Measurements from ENCODE around the gene RHOF.

Gene RHOF

DNA sequence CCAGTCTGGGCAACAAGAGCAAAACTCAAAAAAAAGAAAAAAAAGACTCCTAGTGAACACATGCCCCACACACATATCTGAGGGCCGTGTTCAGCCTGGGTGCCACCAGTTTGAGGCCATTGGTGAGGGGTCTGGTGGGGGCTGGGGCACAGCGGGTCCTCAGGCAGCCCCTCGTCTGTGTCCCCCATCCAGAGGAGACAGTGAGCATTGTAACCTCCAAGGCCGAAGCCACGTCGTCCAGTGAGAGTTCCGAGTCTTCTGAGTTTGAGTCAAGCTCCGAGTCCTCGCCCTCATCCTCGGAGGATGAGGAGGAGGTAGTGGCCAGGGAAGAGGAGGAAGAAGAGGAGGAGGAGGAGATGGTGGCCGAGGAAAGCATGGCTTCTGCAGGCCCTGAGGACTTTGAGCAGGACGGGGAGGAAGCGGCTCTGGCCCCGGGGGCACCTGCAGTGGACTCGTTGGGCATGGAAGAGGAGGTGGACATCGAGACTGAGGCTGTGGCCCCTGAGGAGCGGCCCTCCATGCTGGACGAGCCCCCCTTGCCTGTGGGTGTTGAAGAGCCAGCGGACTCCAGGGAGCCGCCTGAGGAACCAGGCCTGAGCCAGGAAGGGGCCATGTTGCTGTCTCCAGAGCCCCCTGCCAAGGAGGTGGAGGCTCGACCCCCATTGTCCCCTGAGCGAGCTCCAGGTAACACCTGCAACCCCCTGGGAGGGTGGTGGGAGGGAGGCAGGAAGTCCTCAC, 25.9 kb upstream of the RHOF start:
- no peak for DNase-seq (ENCODE audit: low read depth)

DNA sequence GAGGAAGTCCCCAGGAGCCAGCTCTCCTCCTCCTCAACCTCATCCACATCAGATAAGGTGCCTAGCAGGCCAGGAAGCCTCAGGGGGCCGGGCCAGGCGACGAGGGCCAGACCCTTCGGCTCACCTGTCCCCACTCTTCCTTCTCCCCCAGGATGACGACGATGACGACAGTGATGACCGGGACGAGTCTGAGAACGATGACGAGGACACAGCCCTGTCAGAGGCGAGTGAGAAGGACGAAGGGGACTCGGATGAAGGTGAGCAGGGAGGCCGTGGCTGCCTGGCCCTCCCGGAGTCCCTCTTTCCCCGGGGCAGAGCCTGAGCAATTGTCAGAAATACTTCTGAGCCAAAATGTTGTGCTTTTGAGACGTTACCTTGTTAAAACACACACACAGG, 24.2 kb upstream of the RHOF start:
- DNase-seq (ENCODE audit: low read depth), result no peak

DNA sequence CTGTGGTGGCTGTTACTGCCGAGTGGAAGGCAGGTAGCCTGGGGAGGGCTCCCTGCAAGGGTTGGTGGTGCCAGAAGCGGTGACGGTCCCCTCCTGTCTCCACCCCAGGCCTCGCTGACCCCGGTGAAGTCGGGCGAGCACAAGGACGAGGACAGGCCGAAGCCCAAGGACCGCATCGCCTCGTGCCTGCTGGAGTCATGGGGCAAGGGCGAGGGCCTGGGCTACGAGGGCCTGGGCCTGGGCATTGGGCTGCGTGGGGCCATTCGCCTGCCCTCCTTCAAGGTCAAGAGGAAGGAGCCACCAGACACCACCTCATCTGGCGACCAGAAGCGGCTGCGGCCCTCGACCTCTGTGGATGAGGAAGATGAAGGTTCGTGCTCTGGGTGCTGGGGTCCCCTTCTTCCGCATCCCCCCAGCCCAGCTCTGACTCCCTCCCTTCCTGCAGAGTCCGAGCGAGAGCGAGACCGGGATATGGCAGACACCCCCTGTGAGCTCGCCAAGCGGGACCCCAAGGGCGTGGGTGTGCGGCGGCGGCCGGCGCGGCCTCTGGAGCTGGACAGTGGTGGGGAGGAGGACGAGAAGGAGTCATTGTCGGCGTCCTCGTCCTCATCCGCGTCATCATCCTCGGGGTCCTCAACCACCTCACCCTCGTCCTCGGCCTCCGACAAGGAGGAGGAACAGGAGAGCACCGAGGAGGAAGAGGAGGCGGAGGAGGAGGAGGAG, 23.6 kb upstream of the RHOF start:
- no peak for DNase-seq (ENCODE audit: low read depth)

DNA sequence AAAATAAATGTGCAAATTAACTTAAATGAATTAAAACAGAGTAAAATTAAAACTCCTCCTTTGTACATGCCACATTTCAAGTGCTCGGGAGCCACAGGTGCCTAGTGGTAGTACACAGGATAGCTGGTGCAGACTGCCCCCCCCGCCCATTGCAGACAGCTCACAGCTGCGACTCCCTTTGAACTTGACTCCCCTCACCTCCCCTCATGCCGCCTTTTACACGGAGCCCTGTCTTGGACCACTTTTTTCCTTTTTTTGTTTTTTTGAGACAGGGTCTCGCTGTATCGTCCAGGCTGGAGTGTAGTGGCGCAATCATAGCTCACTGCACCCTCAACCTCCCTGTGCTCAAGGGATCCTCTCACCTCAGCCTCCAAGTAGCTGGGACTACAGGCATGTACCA, 21.8 kb upstream of the RHOF start:
- no peak for DNase-seq (ENCODE audit: low read depth)

DNA sequence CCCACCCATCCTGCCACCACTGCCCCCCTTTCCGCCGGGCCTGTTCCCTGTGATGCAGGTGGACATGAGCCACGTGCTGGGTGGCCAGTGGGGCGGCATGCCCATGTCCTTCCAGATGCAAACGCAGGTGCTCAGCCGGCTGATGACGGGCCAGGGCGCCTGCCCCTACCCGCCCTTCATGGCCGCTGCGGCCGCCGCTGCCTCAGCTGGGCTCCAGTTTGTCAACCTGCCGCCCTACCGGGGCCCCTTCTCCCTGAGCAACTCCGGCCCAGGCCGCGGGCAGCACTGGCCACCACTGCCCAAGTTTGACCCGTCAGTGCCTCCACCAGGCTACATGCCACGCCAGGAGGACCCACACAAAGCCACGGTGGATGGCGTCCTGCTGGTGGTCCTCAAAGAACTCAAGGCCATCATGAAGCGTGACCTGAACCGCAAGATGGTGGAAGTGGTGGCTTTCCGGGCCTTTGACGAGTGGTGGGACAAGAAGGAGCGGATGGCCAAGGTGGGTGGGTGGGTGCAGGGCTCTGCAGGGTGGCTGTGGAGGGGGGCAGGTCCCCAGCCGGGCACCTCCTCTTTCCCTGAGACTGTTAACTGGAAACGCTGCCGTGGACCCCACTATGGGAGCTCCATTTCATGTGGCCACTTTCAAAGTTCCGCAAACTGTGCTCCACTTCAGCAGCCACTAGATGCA, 21.1 kb upstream of the RHOF start:
- DNase-seq (ENCODE audit: low read depth), result no peak

DNA sequence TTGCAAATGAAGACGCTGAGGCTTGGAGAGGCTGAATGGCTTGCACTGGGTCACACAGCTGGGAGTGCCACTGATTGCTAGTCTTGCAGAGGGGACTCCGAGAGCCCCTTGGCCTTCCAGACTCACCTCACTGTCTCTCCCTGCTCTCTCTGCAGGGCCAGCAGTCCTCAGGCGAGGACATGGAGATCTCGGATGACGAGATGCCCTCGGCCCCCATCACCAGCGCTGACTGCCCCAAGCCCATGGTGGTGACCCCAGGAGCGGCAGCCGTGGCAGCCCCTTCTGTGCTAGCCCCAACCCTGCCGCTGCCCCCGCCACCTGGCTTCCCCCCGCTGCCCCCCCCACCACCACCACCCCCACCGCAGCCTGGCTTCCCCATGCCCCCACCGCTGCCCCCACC, 20.5 kb upstream of the RHOF start:
- no peak for DNase-seq (ENCODE audit: low read depth)

DNA sequence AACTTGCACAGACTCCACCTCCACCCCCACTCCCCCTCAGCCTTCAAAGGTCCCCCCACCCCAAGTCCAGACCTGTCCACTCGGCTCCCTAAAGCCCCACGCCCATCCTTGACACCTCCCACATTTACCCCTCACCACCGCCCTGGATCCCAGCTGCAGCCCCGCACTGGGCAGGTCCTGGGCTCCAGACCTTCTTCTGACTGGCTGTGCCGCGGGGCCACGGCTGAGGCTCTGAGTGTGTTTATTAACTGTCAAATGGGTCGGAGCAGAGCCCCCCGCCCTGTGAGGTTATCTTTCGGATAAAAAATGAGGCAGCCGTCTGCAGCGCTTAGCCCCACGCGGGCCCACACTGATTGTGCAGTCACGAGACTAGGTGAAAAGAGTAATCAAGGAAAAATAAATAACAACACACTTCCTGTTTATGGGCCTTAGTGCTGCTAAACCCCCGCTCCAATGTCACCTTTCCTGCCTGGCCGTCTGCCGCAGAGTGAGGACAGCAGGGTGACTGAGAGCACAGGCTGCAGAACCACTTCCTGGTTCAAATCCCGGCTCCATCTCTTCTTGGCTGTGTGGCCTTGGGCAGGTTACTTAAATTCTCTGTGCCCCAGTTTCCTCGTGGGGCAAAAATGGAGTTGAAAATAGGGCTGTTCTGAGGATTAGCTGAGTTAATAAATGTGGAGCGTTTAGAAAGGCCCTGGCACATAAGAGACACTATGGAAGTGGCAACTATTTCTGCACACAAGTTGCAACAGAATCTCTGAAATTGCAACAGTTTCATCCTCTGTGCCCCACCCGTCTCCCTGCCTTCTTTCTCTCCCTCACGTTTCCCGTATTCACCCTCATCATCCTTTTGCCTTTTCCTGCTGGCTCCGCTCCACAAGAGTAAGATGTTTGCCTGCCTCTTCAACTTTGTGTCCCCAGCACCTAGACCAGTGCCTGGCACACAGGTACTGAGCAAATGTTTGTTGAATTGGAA, 19.7 kb upstream of the RHOF start:
- peak; percentile 47 for DNase-seq (ENCODE audit: low read depth)

GRCh38 chr12:121812320-121812871, 18.9 kb upstream of the RHOF start:
- peak; percentile 65 for DNase-seq (ENCODE audit: low read depth)

- DNase-seq (ENCODE audit: low read depth), result peak; percentile 46
Observed at GRCh38 chr12:121811434-121812319, 18.2 kb upstream of the RHOF start.

- DNase-seq (ENCODE audit: low read depth), result no peak
Observed at GRCh38 chr12:121810833-121811433, 17.4 kb upstream of the RHOF start.

DNA sequence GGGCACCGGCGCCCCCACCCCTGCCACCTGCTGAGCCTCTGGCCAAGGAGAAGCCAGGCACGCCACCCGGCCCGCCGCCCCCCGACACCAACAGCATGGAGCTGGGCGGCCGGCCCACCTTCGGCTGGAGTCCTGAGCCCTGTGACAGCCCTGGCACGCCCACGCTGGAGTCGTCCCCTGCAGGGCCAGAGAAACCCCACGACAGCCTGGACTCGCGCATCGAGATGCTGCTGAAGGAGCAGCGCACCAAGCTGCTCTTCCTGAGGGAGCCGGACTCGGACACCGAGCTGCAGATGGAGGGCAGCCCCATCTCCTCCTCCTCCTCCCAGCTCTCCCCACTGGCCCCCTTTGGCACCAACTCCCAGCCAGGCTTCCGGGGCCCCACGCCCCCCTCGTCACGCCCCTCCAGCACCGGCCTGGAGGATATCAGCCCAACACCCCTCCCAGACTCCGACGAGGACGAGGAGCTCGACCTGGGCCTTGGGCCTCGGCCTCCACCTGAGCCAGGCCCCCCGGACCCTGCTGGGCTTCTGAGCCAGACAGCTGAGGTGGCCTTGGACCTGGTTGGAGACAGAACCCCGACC, 16.8 kb upstream of the RHOF start:
- no peak for DNase-seq (ENCODE audit: low read depth)

GRCh38 chr12:121809712-121810116, 16.2 kb upstream of the RHOF start:
- no peak for DNase-seq (ENCODE audit: low read depth)

DNA sequence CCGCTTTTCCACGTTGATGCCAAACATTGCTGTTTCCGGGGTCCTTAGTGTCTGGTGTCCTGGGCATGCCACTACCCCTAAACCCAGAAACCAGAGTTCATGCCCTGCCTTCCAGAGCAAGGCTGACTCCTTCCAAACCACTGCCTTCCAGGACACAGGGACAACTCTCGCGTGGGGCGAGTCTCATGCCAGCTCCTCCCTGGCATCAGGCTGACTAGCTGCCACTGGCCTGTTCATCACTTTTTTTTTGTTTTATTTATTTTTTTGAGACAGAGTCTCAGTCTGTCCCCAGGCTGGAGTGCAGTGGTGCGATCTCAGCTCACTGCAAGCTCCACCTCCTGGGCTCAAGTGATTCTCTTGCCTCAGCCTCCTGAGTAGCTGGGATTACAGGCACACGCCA, 15.1 kb upstream of the RHOF start:
- no peak for DNase-seq (ENCODE audit: low read depth)

DNA sequence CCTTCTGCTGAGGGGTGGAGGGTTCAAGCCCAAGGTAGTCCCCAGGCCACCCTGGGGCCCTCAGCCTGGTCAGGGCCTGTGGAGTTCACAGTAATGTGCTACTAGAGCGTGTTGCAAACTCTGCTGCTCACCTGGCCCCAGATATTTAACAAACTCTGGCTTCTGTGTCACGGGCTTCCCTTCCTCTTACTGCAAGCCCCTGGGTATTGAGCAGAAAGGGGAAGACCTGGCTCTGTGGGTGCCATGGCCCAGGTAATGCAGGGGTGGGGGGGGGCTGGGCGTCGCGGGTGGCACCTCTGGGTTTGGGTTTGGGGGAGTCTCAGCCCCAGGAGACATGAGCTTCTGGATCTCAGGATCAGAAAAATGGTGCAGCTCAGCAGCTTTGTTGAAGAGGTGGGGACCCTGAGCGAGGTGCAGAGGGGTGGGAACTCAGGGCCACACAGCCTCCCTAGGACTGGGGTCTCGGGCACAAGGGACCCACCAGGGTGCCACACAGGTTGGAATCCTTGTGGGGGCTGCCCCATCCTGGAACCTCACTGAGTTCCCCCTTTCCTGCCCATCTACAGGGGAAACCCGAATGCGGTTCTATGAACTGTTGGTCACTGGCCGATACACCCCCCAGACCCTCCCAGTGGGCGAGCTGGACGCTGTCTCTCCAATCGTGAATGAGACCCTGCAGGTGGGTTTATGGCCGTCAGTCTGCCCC, 14.3 kb upstream of the RHOF start:
- no peak for DNase-seq (ENCODE audit: low read depth)

GRCh38 chr12:121806546-121807423, 13.3 kb upstream of the RHOF start:
- no peak for DNase-seq (ENCODE audit: low read depth)

DNA sequence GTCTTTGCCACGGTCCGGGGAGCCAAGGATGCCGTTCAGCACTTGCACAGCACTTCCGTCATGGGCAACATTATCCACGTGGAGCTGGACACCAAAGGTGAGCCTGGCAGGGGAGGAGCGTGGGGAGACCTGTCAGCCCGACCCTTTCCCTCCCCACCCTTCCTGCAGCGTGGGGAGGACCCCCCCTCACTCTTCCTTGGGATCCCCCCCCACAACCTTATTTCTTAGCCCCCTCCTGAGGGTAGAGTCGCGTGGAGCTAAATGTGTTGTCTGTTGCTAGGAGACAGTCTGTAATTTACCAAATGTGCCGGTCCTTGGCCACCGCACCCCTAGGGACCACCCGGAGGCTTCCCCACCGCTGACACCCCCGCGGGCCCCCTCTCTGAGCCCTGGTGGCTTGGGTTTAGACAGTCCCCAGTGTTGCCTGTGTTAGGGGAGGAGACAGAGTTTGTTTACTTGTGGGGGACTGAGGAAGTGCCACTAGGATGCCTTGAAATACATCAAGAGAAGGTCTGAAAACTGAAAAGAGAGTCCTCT, 12.6 kb upstream of the RHOF start:
- no peak for DNase-seq (ENCODE audit: low read depth)

- peak; percentile 30 for DNase-seq (ENCODE audit: low read depth)
Observed at GRCh38 chr12:121805171-121806008, 11.9 kb upstream of the RHOF start.
